GM12878 (cell line): ENCODE measurements around the gene TSPAN16. TPM values are rescaled to one million over a fixed set of nuclear protein-coding genes. Genes with fewer than 3 reads are reported as not detected.
A peak's percentile ranks its signal among the peaks of the same experiment; 100 is the strongest.

ENCODE experiments used
- ATAC-seq: fragments of 200-7000 bp; cut with Tn5 transposase; 3 replicates; pipeline ENCODE4 v1.9.1; 2020; ENCODE audit warnings: mild to moderate bottlenecking, moderate library complexity
- BruUV-seq: library from RNA; stranded (reverse); fragments of 400-500 nt; replicated peaks from 2 replicates; lab custom pipeline; 2021; lab: Mats Ljungman, UMichigan
- CTCF ChIA-PET: fragments of 300-600 bp; sonication (Branson Sonifier 250); formaldehyde crosslinking; extraction: SDS; loops from one replicate; lab custom pipeline; 2021; ENCODE audit warnings: inconsistent platforms; lab: Yijun Ruan, JAX
- POLR2A ChIA-PET: fragments of 350-600 bp; formaldehyde crosslinking; extraction: SDS; loops from one replicate; lab custom pipeline; 2021; ENCODE audit warnings: inconsistent platforms; lab: Charles Lee
- RAD21 ChIA-PET: fragments of 300-600 bp; sonication (Branson Sonifier 250); formaldehyde crosslinking; loops from one replicate; lab custom pipeline; 2023; ENCODE audit warnings: antibody characterized with exemption; ENCODE audit not compliant: unreplicated experiment; lab: Charles Lee
- SMC1A ChIA-PET: fragments of 300-600 bp; sonication (Branson Sonifier 250); formaldehyde crosslinking; loops from one replicate; lab custom pipeline; 2023; ENCODE audit not compliant: unreplicated experiment, uncharacterized antibody; lab: Charles Lee
- DNase-seq: peaks from one replicate; pipeline ENCODE4 v3.0.0-alpha.2; 2011; ENCODE audit warnings: low read depth, low spot score
- FAIRE-seq: peaks from 3 replicates; lab custom pipeline; 2011; peaks lifted over from hg19 to GRCh38; lab: Jason Lieb, UNC
- H2AFZ ChIP-seq: 2 replicates; pipeline ENCODE4 v1.6.0; 2011; ENCODE audit warnings: low read depth, low read length, control low read depth; ENCODE audit not compliant: control insufficient read depth
- H3K27ac ChIP-seq: 2 replicates; pipeline ENCODE4 v1.5.1; 2011; ENCODE audit warnings: control low read depth; ENCODE audit not compliant: control insufficient read depth, insufficient read depth
- H3K27me3 ChIP-seq, 2 experiments: replicated peaks in 1 of 2; 2 replicates each; pipeline versions ENCODE4 v1.6.0 to v1.6.1; 2011; ENCODE audit warnings: low read length in 1 of 2; ENCODE audit not compliant: control insufficient read depth in 2 of 2, insufficient read depth in 2 of 2
- H3K36me3 ChIP-seq, 2 experiments: 2 replicates each; pipeline ENCODE4 v1.5.1; 2011; ENCODE audit warnings: low read length in 1 of 2; ENCODE audit not compliant: control insufficient read depth in 2 of 2, insufficient read depth in 2 of 2
- H3K4me1 ChIP-seq: 2 replicates; pipeline ENCODE4 v1.6.1; 2011; ENCODE audit warnings: mild to moderate bottlenecking, low read length, moderate library complexity, mixed read lengths; ENCODE audit not compliant: control insufficient read depth, insufficient read depth
- H3K4me2 ChIP-seq: 2 replicates; pipeline ENCODE4 v1.6.0; 2011; ENCODE audit warnings: control low read depth; ENCODE audit not compliant: control insufficient read depth, insufficient read depth
- H3K4me3 ChIP-seq: fragments of 200-600 bp; sonication (generic); 2 replicates; pipeline ENCODE4 v1.5.1; 2016
- H3K79me2 ChIP-seq: 2 replicates; pipeline ENCODE4 v1.6.0; 2011; ENCODE audit warnings: low read length; ENCODE audit not compliant: control insufficient read depth, insufficient read depth
- H3K9ac ChIP-seq: 2 replicates; pipeline ENCODE4 v1.8.0; 2011; ENCODE audit warnings: low read length, control low read depth, mixed read lengths; ENCODE audit not compliant: control insufficient read depth, insufficient read depth
- H3K9me3 ChIP-seq: replicated peaks from 3 replicates; pipeline ENCODE4 v1.5.1; 2011; ENCODE audit warnings: mild to moderate bottlenecking, low read length; ENCODE audit not compliant: control insufficient read depth, insufficient read depth
- H4K20me1 ChIP-seq: 2 replicates; pipeline ENCODE4 v1.6.0; 2011; ENCODE audit not compliant: control insufficient read depth, insufficient read depth
- ATF2 ChIP-seq: IDR thresholded peaks from 2 replicates; pipeline ENCODE4 v1.6.1; 2012; ENCODE audit warnings: low read length, inconsistent platforms
- ATF3 ChIP-seq: IDR thresholded peaks from 2 replicates; pipeline ENCODE4 v1.6.1; 2011; ENCODE audit warnings: low read depth, mild to moderate bottlenecking, low read length, moderate library complexity, borderline replicate concordance; ENCODE audit errors: extremely low read depth
- CHD4 ChIP-seq: fragments of 200-600 bp; sonication (generic); IDR thresholded peaks from 2 replicates; pipeline ENCODE4 v1.6.1; 2016; ENCODE audit warnings: mild to moderate bottlenecking
- CREB1 ChIP-seq: IDR thresholded peaks from 2 replicates; pipeline ENCODE4 v1.6.1; 2012; ENCODE audit warnings: low read depth, mild to moderate bottlenecking, inconsistent platforms
- EZH2 ChIP-seq: IDR thresholded peaks from 2 replicates; pipeline ENCODE4 v1.6.1; 2012; ENCODE audit warnings: low read depth, mild to moderate bottlenecking, control low read depth, inconsistent platforms, low read length, borderline replicate concordance; ENCODE audit not compliant: control insufficient read depth
- HDAC2 ChIP-seq: fragments of 200-600 bp; sonication (generic); IDR thresholded peaks from 2 replicates; pipeline ENCODE4 v1.6.1; 2017
- HDAC6 ChIP-seq: fragments of 200-600 bp; sonication (generic); IDR thresholded peaks from one replicate; pipeline ENCODE4 v1.8.0; 2017; ENCODE audit warnings: antibody characterized with exemption; ENCODE audit not compliant: unreplicated experiment
- MYB ChIP-seq: fragments of 150-350 bp; IDR thresholded peaks from 2 replicates; pipeline ENCODE4 v1.6.1; 2014; ENCODE audit warnings: mild to moderate bottlenecking, low read depth, low read length, borderline replicate concordance
- NFXL1 ChIP-seq: fragments of 450-650 bp; IDR thresholded peaks from 2 replicates; pipeline ENCODE4 v1.6.1; 2017; ENCODE audit warnings: antibody characterized with exemption, mild to moderate bottlenecking, borderline replicate concordance
- NR2C1 ChIP-seq: fragments of 450-650 bp; IDR thresholded peaks from 2 replicates; pipeline ENCODE4 v1.6.1; 2017; ENCODE audit warnings: antibody characterized with exemption, mild to moderate bottlenecking, moderate library complexity
- PAX5 ChIP-seq: IDR thresholded peaks from 2 replicates; pipeline ENCODE4 v1.6.1; 2011; ENCODE audit warnings: low read depth, low read length, borderline replicate concordance
- RCOR1 ChIP-seq: conservative IDR thresholded peaks from 2 replicates; pipeline ENCODE4 v1.6.1; 2012; ENCODE audit warnings: low read depth, low read length, improper control_type of control experiment
- SMAD5 ChIP-seq: IDR thresholded peaks from 2 replicates; pipeline ENCODE4 v1.6.1; 2016; ENCODE audit warnings: antibody characterized with exemption, low read depth
- TCF7 ChIP-seq: IDR thresholded peaks from 2 replicates; pipeline ENCODE4 v1.6.1; 2014; ENCODE audit warnings: antibody characterized with exemption, borderline replicate concordance
- WRNIP1 ChIP-seq: IDR thresholded peaks from 2 replicates; pipeline ENCODE4 v1.6.1; 2011; ENCODE audit warnings: low read depth, low read length, improper control_type of control experiment, borderline replicate concordance
- YBX1 ChIP-seq: fragments of 450-650 bp; IDR thresholded peaks from 2 replicates; pipeline ENCODE4 v1.6.1; 2016; ENCODE audit warnings: antibody characterized with exemption
- ZNF207 ChIP-seq: fragments of 450-650 bp; IDR thresholded peaks from 2 replicates; pipeline ENCODE4 v1.6.1; 2014; ENCODE audit warnings: antibody characterized with exemption, mild to moderate bottlenecking, borderline replicate concordance
- ZNF24 ChIP-seq: fragments of 450-650 bp; IDR thresholded peaks from 2 replicates; pipeline ENCODE4 v1.6.1; 2017; ENCODE audit warnings: antibody characterized with exemption, mild to moderate bottlenecking
- ZNF274 ChIP-seq: IDR thresholded peaks from one replicate; pipeline ENCODE4 v1.8.0; 2011; ENCODE audit not compliant: insufficient read length, insufficient read depth
- ZSCAN29 ChIP-seq: fragments of 450-650 bp; IDR thresholded peaks from 2 replicates; pipeline ENCODE4 v1.6.1; 2017; ENCODE audit warnings: mild to moderate bottlenecking, moderate library complexity
- WGBS: methylation state at CpG from one replicate; pipeline ENCODE4 v1.1.6; 2016; ENCODE audit warnings: low lambda C conversion rate; ENCODE audit not compliant: insufficient replicate concordance, insufficient coverage; ENCODE audit errors: missing lambda C conversion rate; 5-methylcytosine and 5-hydroxymethylcytosine counted together
- in situ Hi-C: fragments of 300-500 bp; cut with MboI; formaldehyde crosslinking; loops from 9 replicates; pipeline ENCODE4 v1.14.3; 2018; ENCODE audit warnings: mixed read lengths
- intact Hi-C: fragments of 100-400 bp; cut with micrococcal nuclease; formaldehyde crosslinking; loops from one replicate; pipeline ENCODE4 v1.14.2; 2022; ENCODE audit not compliant: unreplicated experiment
- polyA plus RNA-seq, 11 experiments: library from polyadenylated mRNA; depleted of rRNA in 4 of 11; unstranded in 6 of 11; stranded (reverse) in 5 of 11; fragments of >200 nt; fragmentation: Nextera tagmentation in 4 of 11; fragmentation: Illumina TruSeq in 1 of 11; extraction: Ambion mirVana in 4 of 11; extraction: Trizol in 1 of 11; gene quantifications; 1 replicate in 1 of 11; 2 replicates in 10 of 11; pipeline versions ENCODE4 v1.2.1 to v1.2.3, GENCODE V29; 2011 to 2016; ENCODE audit warnings: inconsistent platforms in 2 of 11, missing spikeins in 2 of 11, low read depth in 1 of 11
- total RNA-seq, 4 experiments: library from RNA; depleted of rRNA in 3 of 4; stranded (reverse); fragments of >200 nt in 3 of 4; fragmentation: Illumina TruSeq in 1 of 4; extraction: Trizol in 1 of 4; gene quantifications; 2 replicates each; pipeline versions ENCODE4 v1.2.1 to v1.2.3, GENCODE V29; 2013 to 2021
- TF ChIP-seq, protein P1 (sequence below): fragments of 450-650 bp; IDR thresholded peaks from 2 replicates; pipeline ENCODE4 v1.6.1; 2017; ENCODE audit warnings: mild to moderate bottlenecking, low read depth, inconsistent platforms; ENCODE audit not compliant: poor library complexity, severe bottlenecking

TSPAN16 gene
- total and polyA plus RNA-seq, 10 of the 15 experiments (the other 5 are each of a cell fraction or from before 2014, with no cell fraction given): not detected

DNA sequence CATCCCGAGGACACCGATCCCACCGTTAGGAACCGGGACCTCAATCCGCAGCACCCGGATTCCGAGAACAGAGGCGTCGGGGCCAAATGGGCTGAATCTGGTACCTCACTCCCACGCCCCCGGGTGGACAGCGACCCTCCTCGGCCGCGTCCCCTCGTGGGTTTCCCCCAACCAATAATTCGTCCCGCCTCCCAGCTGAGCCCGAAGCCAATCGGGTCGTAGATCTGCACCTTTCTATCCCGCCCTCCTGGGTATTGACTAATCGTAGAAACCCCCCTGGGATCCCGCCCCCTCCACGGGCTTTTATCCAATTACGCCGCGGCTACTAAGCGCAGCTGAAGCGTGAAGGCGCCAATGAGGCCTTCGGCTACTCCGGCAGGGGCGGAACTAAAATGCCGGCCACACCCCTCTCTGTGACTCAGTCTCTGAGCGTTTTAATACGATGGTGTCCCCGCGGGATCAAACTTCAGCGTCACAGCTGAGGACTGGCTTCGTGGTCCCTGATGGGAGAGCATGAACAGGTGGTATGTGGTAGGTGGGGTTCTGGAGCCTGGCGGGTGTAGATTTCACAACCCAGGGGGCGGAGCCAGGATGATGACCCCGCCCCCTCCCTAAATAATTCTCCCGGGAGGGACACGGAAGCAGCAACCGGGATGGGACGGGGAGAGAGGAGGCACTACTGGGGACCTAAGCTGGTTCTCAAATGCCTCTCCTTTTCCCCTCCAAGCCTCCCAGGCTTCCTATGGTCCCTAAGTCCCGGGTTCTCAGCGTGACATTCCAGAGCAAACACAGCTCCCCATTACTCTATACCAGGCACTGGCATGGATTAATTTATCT lies 50.4 kb downstream of the TSPAN16 start, which contains the start of the genes CCDC159 and TMEM205:
Gene CCDC159, plus strand, starts transcription at position 416 of the 837 bp plus-strand sequence. Its CDS starts 88 bp downstream, at position 504.
Gene TMEM205, minus strand, starts transcription at position 165 of the 837 bp plus-strand sequence. CDS start 649 bp downstream, outside the sequence.
- Histone ChIP-seq H3K36me3 (no peaks in the 10 kb centered on the region; a peak in 1 of 4 replicates), H3K4me1 (peaks cover 11% of the 10 kb centered on the region), H3K27me3 (no peaks in the 10 kb centered on the region), H3K79me2 (peaks cover 10% of the 10 kb centered on the region), H3K9ac (peak within 1 kb of the TSS; percentile 79), H2AFZ (peak within 1 kb of the TSS; percentile 88), H3K4me2 (peak within 1 kb of the TSS; percentile 92), H3K9me3 (peaks cover 5% of the 10 kb centered on the region; the same call in 2 of the 3 replicates), H4K20me1 (no peaks in the 10 kb centered on the region), H3K27ac (peak within 1 kb of the TSS; percentile 85), H3K4me3 (peak within 1 kb of the TSS; percentile 95)
- peak; percentile 99 for FAIRE-seq
- ChIA-PET POLR2A (interaction anchor here (0.7 to 3.4 kb wide), 11 partner anchors 8 to 473 kb away, joined by 3 to 48 read pairs (median 5); partner anchors contain the start of gene SWSAP1), SMC1A (interaction anchor here (0.7 to 2.9 kb wide), 10 partner anchors 13 to 362 kb away, joined by 3 to 28 read pairs (median 4); partner anchors contain the start of genes SWSAP1 and TSPAN16), CTCF (interaction anchor here (0.7 to 2.3 kb wide), 17 partner anchors 9 to 136 kb away, joined by 3 to 12 read pairs (median 4); partner anchors contain the start of genes ODAD3, PRKCSH and SWSAP1), RAD21 (interaction anchor here (0.6 to 2.2 kb wide), 13 partner anchors 22 to 1226 kb away, joined by 3 to 20 read pairs (median 3); partner anchors contain the start of genes SWSAP1 and ZNF441)
- DNase-seq: peak; percentile 97
- ATAC-seq: peak; percentile 96
- in situ Hi-C loops: no loop called here
- WGBS: under 1% methylated on average over 50 of the region's 50 CpGs
- intact Hi-C loops: loop anchor here (2.0 kb wide), 1 partner anchor 28 kb away; the partner anchor contains the start of gene SWSAP1
- BruUV-seq: TSS peak; percentile 96
- TF ChIP-seq ZNF24 (no peak), MYB (no peak), ATF2 (no peak), PAX5 (peak; percentile 60; the same call in 1 of the 2 replicates), EZH2 (no peak), CHD4 (no peak), HDAC2 (no peak), ATF3 (no peak), CREB1 (peak; percentile 92), WRNIP1 (no peak), HDAC6 (no peak), ZNF274 (no peak), NFXL1 (no peak), ZSCAN29 (no peak), TCF7 (no peak), RCOR1 (no peak), SMAD5 (no peak), YBX1 (no peak), NR2C1 (no peak), ZNF207 (no peak)
- TF ChIP-seq, protein P1, sequence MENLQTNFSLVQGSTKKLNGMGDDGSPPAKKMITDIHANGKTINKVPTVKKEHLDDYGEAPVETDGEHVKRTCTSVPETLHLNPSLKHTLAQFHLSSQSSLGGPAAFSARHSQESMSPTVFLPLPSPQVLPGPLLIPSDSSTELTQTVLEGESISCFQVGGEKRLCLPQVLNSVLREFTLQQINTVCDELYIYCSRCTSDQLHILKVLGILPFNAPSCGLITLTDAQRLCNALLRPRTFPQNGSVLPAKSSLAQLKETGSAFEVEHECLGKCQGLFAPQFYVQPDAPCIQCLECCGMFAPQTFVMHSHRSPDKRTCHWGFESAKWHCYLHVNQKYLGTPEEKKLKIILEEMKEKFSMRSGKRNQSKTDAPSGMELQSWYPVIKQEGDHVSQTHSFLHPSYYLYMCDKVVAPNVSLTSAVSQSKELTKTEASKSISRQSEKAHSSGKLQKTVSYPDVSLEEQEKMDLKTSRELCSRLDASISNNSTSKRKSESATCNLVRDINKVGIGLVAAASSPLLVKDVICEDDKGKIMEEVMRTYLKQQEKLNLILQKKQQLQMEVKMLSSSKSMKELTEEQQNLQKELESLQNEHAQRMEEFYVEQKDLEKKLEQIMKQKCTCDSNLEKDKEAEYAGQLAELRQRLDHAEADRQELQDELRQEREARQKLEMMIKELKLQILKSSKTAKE: no peak
